ENCODE measurements around the gene OR14C36.

DNA sequence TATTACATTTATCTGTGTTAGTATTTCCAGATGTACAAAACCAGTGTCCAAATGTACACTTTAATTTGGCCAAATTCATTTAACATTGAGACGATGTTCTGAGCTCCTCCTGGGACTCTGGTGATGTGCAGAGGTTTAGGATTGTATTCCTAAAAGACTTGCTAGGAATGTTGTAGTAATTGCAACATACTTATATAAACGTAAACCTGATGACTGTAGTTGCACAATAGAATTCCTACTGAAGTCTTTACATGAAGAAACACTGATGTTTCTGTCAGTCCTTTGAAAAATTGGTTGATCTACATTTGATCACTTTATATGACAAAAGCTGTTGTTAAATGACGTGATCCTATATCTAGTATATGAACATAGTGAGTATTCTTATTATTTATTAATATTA, 5.1 kb upstream of the OR14C36 start:
- TF ChIP-seq, protein P1, sequence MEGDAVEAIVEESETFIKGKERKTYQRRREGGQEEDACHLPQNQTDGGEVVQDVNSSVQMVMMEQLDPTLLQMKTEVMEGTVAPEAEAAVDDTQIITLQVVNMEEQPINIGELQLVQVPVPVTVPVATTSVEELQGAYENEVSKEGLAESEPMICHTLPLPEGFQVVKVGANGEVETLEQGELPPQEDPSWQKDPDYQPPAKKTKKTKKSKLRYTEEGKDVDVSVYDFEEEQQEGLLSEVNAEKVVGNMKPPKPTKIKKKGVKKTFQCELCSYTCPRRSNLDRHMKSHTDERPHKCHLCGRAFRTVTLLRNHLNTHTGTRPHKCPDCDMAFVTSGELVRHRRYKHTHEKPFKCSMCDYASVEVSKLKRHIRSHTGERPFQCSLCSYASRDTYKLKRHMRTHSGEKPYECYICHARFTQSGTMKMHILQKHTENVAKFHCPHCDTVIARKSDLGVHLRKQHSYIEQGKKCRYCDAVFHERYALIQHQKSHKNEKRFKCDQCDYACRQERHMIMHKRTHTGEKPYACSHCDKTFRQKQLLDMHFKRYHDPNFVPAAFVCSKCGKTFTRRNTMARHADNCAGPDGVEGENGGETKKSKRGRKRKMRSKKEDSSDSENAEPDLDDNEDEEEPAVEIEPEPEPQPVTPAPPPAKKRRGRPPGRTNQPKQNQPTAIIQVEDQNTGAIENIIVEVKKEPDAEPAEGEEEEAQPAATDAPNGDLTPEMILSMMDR (IDR thresholded peaks at IDR 0.05; ENCODE audit: low read depth, low read length, missing input control) = no peak
- no peak for TF ChIP-seq RAD21 (IDR thresholded peaks at IDR 0.05)
